Caco-2 (cell line): ENCODE measurements around the gene PLEKHG2. TPM values are rescaled to one million over a fixed set of nuclear protein-coding genes. Genes with fewer than 3 reads are reported as not detected.
A peak's percentile ranks its signal among the peaks of the same experiment; 100 is the strongest.

ENCODE experiments used
- BruUV-seq: library from RNA; stranded (reverse); fragments of 400-500 nt; replicated peaks from 2 replicates; lab custom pipeline; 2021; lab: Mats Ljungman, UMichigan
- CTCF ChIA-PET: fragments of 300-600 bp; sonication (Branson Sonifier 250); formaldehyde crosslinking; loops from one replicate; lab custom pipeline; 2022; ENCODE audit warnings: antibody characterized with exemption; lab: Charles Lee
- POLR2A ChIA-PET: fragments of 300-600 bp; sonication (Branson Sonifier 250); formaldehyde crosslinking; loops from one replicate; lab custom pipeline; 2022; ENCODE audit warnings: antibody characterized with exemption; lab: Charles Lee
- DNase-seq, 2 experiments: peaks; one replicate each; pipeline versions ENCODE4 v3.0.0 to v3.0.0-alpha.2; 2020 to 2022
- H3K27me3 ChIP-seq: replicated peaks from 2 replicates; pipeline ENCODE4 v1.6.0; 2011; ENCODE audit warnings: low read length; ENCODE audit not compliant: control insufficient read depth, insufficient read depth
- H3K36me3 ChIP-seq: 2 replicates; pipeline ENCODE4 v1.5.1; 2011; ENCODE audit warnings: low read length; ENCODE audit not compliant: control insufficient read depth, insufficient read depth
- H3K4me1 ChIP-seq: fragments of 250-450 bp; sonication (Bioruptor Pico); 2 replicates; pipeline ENCODE4 v1.5.1; 2020; ENCODE audit warnings: mild to moderate bottlenecking
- H3K4me3 ChIP-seq: 2 replicates; pipeline ENCODE4 v1.5.1; 2011; ENCODE audit warnings: low read depth, mild to moderate bottlenecking, control low read depth, low read length
- H3K9me3 ChIP-seq: fragments of 250-450 bp; sonication (Bioruptor Pico); 2 replicates; pipeline ENCODE4 v1.5.1; 2020; ENCODE audit warnings: mild to moderate bottlenecking, moderate library complexity
- H3K27ac Mint-ChIP-seq: one replicate; pipeline ENCODE4 v1.8.0; 2022; ENCODE audit warnings: mixed read lengths; ENCODE audit not compliant: unreplicated experiment
- H3K27me3 Mint-ChIP-seq: one replicate; pipeline ENCODE4 v1.8.0; 2022; ENCODE audit warnings: mixed read lengths; ENCODE audit not compliant: insufficient read depth, unreplicated experiment
- H3K36me3 Mint-ChIP-seq: one replicate; pipeline ENCODE4 v1.8.0; 2022; ENCODE audit warnings: mild to moderate bottlenecking, mixed read lengths; ENCODE audit not compliant: insufficient read depth, unreplicated experiment
- H3K4me1 Mint-ChIP-seq: one replicate; pipeline ENCODE4 v1.8.0; 2022; ENCODE audit warnings: low read depth, mixed read lengths; ENCODE audit not compliant: unreplicated experiment
- H3K4me3 Mint-ChIP-seq: one replicate; pipeline ENCODE4 v1.8.0; 2022; ENCODE audit warnings: mild to moderate bottlenecking, moderate library complexity, mixed read lengths; ENCODE audit not compliant: unreplicated experiment
- H3K9me3 Mint-ChIP-seq: one replicate; pipeline ENCODE4 v1.8.0; 2022; ENCODE audit warnings: mixed read lengths; ENCODE audit not compliant: unreplicated experiment
- CTCF ChIP-seq, 2 experiments: fragments of 200-600 bp in 1 of 2; IDR thresholded peaks; 1 replicate in 1 of 2; 2 replicates in 1 of 2; pipeline versions ENCODE4 v1.5.1 to v1.8.0; 2011 to 2022; ENCODE audit warnings: antibody characterized with exemption in 1 of 2, control low read depth in 1 of 2, inconsistent platforms in 1 of 2, low read depth in 1 of 2, low read length in 1 of 2, mild to moderate bottlenecking in 1 of 2, moderate library complexity in 1 of 2; ENCODE audit not compliant: insufficient read depth in 1 of 2, severe bottlenecking in 1 of 2, unreplicated experiment in 1 of 2
- intact Hi-C: fragments of 100-400 bp; cut with micrococcal nuclease; formaldehyde crosslinking; loops from one replicate; pipeline ENCODE4 v1.10.0; 2022; ENCODE audit not compliant: unreplicated experiment
- total RNA-seq: library from RNA; stranded (reverse); gene quantifications from 2 replicates; pipeline ENCODE4 v1.2.3, GENCODE V29; 2022

Gene PLEKHG2
- total RNA-seq, 1 experiment from 2014 or later, result 49.8 TPM

DNA sequence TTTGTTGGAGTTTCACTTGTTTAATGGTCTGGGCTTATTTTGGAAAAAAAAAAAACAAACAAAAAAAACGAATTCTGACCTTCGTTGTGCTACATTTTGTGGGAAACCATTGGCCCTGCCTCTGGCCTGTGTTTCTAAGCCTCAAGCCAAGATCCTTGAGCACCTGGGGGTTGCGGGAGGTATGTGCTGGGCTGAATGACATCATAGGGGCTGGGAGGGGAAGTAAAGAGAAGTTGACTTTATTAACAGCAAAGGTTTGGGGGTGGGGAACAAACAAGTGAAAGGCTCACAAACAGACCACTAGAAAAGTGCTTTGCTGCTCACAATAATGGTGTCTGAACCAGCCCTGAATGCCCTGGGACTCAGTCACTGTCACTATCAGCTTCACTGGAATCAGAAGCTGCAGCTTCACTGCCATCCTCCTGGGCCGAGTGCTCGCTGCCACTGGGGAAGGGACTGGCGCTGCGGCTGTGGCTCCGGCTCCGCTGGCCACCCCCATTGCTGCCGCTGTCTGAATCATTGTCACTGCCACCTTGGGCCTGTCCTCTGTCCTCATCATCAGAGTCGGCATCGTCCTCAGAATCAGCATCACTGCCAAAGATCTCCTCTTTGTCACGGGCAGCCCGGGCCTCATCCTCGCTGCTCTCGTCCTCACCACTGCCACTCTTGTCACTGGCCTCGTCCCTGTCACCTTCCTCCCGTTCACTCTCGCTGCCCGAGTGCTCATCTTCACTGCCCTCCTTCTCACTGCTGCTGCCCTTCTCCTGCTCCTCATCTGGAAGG lies 26.6 kb upstream of the PLEKHG2 start:
- no peak for DNase-seq
- H3K4me3 Mint-ChIP-seq, result no peak overlapping the region
- no TSS peak for BruUV-seq
- intact Hi-C loops, result no loop called here
- Histone ChIP-seq H3K27me3 (no peaks in the 10 kb centered on the region), H3K4me1 (peaks cover 6% of the 10 kb centered on the region; the same call in 1 of the 2 replicates), H3K9me3 (no peaks in the 10 kb centered on the region), H3K36me3 (peaks cover 15% of the 10 kb centered on the region), H3K4me3 (no peak overlapping the region)
- ChIA-PET POLR2A (no interaction called here), CTCF (interaction anchor here (0.6 to 1.2 kb wide), 2 partner anchors 16 to 44 kb away, joined by 4 read pairs; partner anchors contain the start of gene SAMD4B)
- H3K4me1 Mint-ChIP-seq, result peaks cover 21% of the 10 kb centered on the region
- H3K27ac Mint-ChIP-seq, result peak overlapping the region; percentile 6
- peaks cover 77% of the 10 kb centered on the region for H3K36me3 Mint-ChIP-seq
- H3K27me3 Mint-ChIP-seq, result no peaks in the 10 kb centered on the region
- no peak for TF ChIP-seq CTCF (IDR thresholded peaks at IDR 0.05; ENCODE audit: insufficient read depth in 1 of 2, low read depth in 1 of 2, low read length in 1 of 2, severe bottlenecking in 1 of 2, unreplicated experiment in 1 of 2)
- no peaks in the 10 kb centered on the region for H3K9me3 Mint-ChIP-seq

DNA sequence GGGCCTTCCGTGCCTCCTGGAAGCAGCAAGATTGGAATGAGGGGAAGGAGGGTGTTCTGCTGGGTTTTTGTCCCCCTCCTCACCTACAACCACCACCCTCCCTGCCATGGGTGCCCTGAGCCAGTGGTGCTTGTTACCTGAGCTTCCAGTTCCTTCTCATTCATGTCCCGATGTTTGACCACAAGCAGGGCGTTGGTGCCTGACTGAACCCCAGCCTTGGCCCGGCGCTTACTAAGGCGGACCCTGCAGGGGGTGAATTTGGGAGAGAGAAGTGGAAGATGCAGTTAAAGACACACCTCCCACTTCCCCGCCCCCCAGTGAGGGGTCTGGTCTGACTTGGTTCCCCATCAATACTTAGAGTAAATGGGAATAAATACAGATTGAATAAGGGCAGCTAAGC lies 25.9 kb upstream of the PLEKHG2 start:
- BruUV-seq, result no TSS peak
- no peak for TF ChIP-seq CTCF (IDR thresholded peaks at IDR 0.05; ENCODE audit: insufficient read depth in 1 of 2, low read depth in 1 of 2, low read length in 1 of 2, severe bottlenecking in 1 of 2, unreplicated experiment in 1 of 2)
- H3K36me3 Mint-ChIP-seq, result peaks cover 77% of the 10 kb centered on the region

GRCh38 chr19:39388657-39389056 lies 23.8 kb upstream of the PLEKHG2 start:
- Histone ChIP-seq H3K36me3 (peaks cover 10% of the 10 kb centered on the region), H3K4me1 (peaks cover 10% of the 10 kb centered on the region), H3K27me3 (no peaks in the 10 kb centered on the region), H3K4me3 (no peak overlapping the region), H3K9me3 (no peaks in the 10 kb centered on the region)
- peak overlapping the region; percentile 92 for H3K27ac Mint-ChIP-seq
- BruUV-seq, result no TSS peak
- TF ChIP-seq CTCF (IDR thresholded peaks at IDR 0.05; ENCODE audit: insufficient read depth in 1 of 2, low read depth in 1 of 2, low read length in 1 of 2, severe bottlenecking in 1 of 2, unreplicated experiment in 1 of 2), result no peak
- H3K4me1 Mint-ChIP-seq, result peaks cover 33% of the 10 kb centered on the region
- ChIA-PET CTCF (no interaction called here), POLR2A (no interaction called here)
- H3K36me3 Mint-ChIP-seq, result peaks cover 90% of the 10 kb centered on the region
- intact Hi-C loops, result no loop called here
- no peak for DNase-seq
- H3K9me3 Mint-ChIP-seq, result no peaks in the 10 kb centered on the region
- H3K4me3 Mint-ChIP-seq, result peak overlapping the region; percentile 20
- H3K27me3 Mint-ChIP-seq, result no peaks in the 10 kb centered on the region

More for the DNA sequence above, 25.9 kb upstream of the PLEKHG2 start:
- Histone ChIP-seq H3K9me3 (no peaks in the 10 kb centered on the region), H3K4me1 (peaks cover 6% of the 10 kb centered on the region; the same call in 1 of the 2 replicates), H3K27me3 (no peaks in the 10 kb centered on the region), H3K36me3 (peaks cover 15% of the 10 kb centered on the region), H3K4me3 (no peak overlapping the region)
- H3K4me1 Mint-ChIP-seq, result peaks cover 25% of the 10 kb centered on the region
- POLR2A ChIA-PET, result no interaction called here
- no peak overlapping the region for H3K4me3 Mint-ChIP-seq
- no peaks in the 10 kb centered on the region for H3K9me3 Mint-ChIP-seq
- no peaks in the 10 kb centered on the region for H3K27me3 Mint-ChIP-seq
- no peak for DNase-seq
- intact Hi-C loops, result no loop called here
- H3K27ac Mint-ChIP-seq, result peak overlapping the region; percentile 6
- CTCF ChIA-PET, result interaction anchor here (0.6 kb wide), 1 partner anchor 44 kb away, joined by 4 read pairs; the partner anchor contains the start of gene SAMD4B
